K562 (cell line): Measurements from ENCODE around the gene PRKRIP1. TPM values are rescaled to one million over a fixed set of nuclear protein-coding genes. Genes with fewer than 3 reads are reported as not detected.

Experiments
- ARID2 ChIP-seq: fragments of 450-650 bp; IDR thresholded peaks from 2 replicates; pipeline ENCODE4 v1.6.1; 2017; ENCODE audit warnings: antibody characterized with exemption, mild to moderate bottlenecking
- ATF2 ChIP-seq: sonication (generic); formaldehyde crosslinking; IDR thresholded peaks from 2 replicates; pipeline ENCODE4 v1.8.1; 2022; ENCODE audit warnings: missing genetic modification reagents
- GATA2 ChIP-seq: sonication (generic); formaldehyde crosslinking; IDR thresholded peaks from 2 replicates; pipeline ENCODE4 v1.4.0; 2020; ENCODE audit warnings: mild to moderate bottlenecking, missing genetic modification reagents
- MEF2A ChIP-seq: IDR thresholded peaks from 2 replicates; pipeline ENCODE4 v1.6.1; 2011; ENCODE audit warnings: low read depth, mild to moderate bottlenecking, low read length, moderate library complexity; ENCODE audit not compliant: control insufficient read depth
- MYC ChIP-seq, 2 experiments: fragments of 250-450 bp in 1 of 2; sonication (Bioruptor Pico) in 1 of 2; IDR thresholded peaks; 2 replicates each; pipeline versions ENCODE4 v1.5.1 to v1.6.1; 2012 to 2021; ENCODE audit warnings: low read depth in 2 of 2, borderline replicate concordance in 1 of 2, improper control_type of control experiment in 1 of 2, low read length in 1 of 2, mild to moderate bottlenecking in 1 of 2, moderate library complexity in 1 of 2
- NCOR1 ChIP-seq: fragments of 450-650 bp; IDR thresholded peaks from 2 replicates; pipeline ENCODE4 v1.6.1; 2016; ENCODE audit warnings: mild to moderate bottlenecking, moderate library complexity
- THRA ChIP-seq: fragments of 450-650 bp; IDR thresholded peaks from 2 replicates; pipeline ENCODE4 v1.6.1; 2017; ENCODE audit warnings: mild to moderate bottlenecking, moderate library complexity
- ZBTB49 ChIP-seq: sonication (generic); formaldehyde crosslinking; IDR thresholded peaks from 2 replicates; pipeline ENCODE4 v1.8.0; 2022; ENCODE audit warnings: missing genetic modification reagents, mild to moderate bottlenecking, borderline replicate concordance
- ZNF146 ChIP-seq: IDR thresholded peaks from one replicate; pipeline ENCODE4 v1.6.1; 2018; ENCODE audit warnings: missing compliant biosample characterization; ENCODE audit not compliant: unreplicated experiment
- ZNF318 ChIP-seq, 2 experiments: fragments of 450-650 bp; IDR thresholded peaks; 2 replicates each; pipeline ENCODE4 v1.6.1; 2016; ENCODE audit warnings: mild to moderate bottlenecking in 2 of 2, borderline replicate concordance in 1 of 2, low read depth in 1 of 2, moderate library complexity in 1 of 2
- ZSCAN29 ChIP-seq: fragments of 450-650 bp; IDR thresholded peaks from 2 replicates; pipeline ENCODE4 v1.6.1; 2017
- polyA plus RNA-seq, 8 experiments: library from polyadenylated mRNA; depleted of rRNA in 4 of 8; stranded (reverse) in 5 of 8; unstranded in 3 of 8; fragments of >200 nt; fragmentation: Nextera tagmentation in 2 of 8; fragmentation: Illumina TruSeq in 1 of 8; extraction: Ambion mirVana in 2 of 8; extraction: Trizol in 1 of 8; gene quantifications; 2 replicates each; pipeline versions ENCODE4 v1.2.1 to v1.2.3, GENCODE V29; 2011 to 2014; ENCODE audit warnings: inconsistent platforms in 1 of 8, missing spikeins in 1 of 8
- total RNA-seq, 7 experiments: library from RNA; depleted of rRNA in 6 of 7; stranded (reverse); fragments of >200 nt in 6 of 7; fragmentation: Illumina TruSeq in 2 of 7; extraction: Trizol in 2 of 7; gene quantifications; 2 replicates each; pipeline versions ENCODE4 v1.2.1 to v1.2.3, GENCODE V29; 2011 to 2021; ENCODE audit warnings: low replicate concordance in 1 of 7

The PRKRIP1 gene
- total and polyA plus RNA-seq, 9 of the 15 experiments (the other 6 are each of a cell fraction or from before 2014, with no cell fraction given): 14.9 to 52.1 (median 19.8) TPM

- no peak for TF ChIP-seq MEF2A
- no peak for TF ChIP-seq MYC (IDR thresholded peaks at IDR 0.05; ENCODE audit: low read depth, low read length)
- peak; percentile 71; the same call in 1 of the 2 replicates for TF ChIP-seq MYC (CRISPR knock-in tag; IDR thresholded peaks at IDR 0.05; ENCODE audit: borderline replicate concordance, low read depth)
- no peak for TF ChIP-seq ZNF146
- no peak for TF ChIP-seq ATF2 (CRISPR knock-in tag)
- TF ChIP-seq ZBTB49 (CRISPR knock-in tag): 0 out of 2 replicates have a peak, but pooled peaks have one; percentile 29
- peak; percentile 54; the same call in 1 of the 2 replicates for TF ChIP-seq GATA2 (CRISPR knock-in tag)
- TF ChIP-seq ARID2: 0 out of 2 replicates have a peak, but pooled peaks have one; percentile 30
- no peak for TF ChIP-seq ZNF318 (IDR thresholded peaks at IDR 0.05; ENCODE audit: borderline replicate concordance in 1 of 2, low read depth in 1 of 2)
- 0 out of 2 replicates have a peak, but pooled peaks have one; percentile 30 for TF ChIP-seq ZSCAN29
- TF ChIP-seq THRA: no peak
- TF ChIP-seq NCOR1: no peak
Observed at GRCh38 chr7:102463841-102464576, 67.8 kb downstream of the PRKRIP1 start (continued).
